Measurements from ENCODE around the gene NPFFR1.

The NPFFR1 gene

GRCh38 chr10:70293169-70293843 lies 9.5 kb upstream of the NPFFR1 start:
- no peaks in the 10 kb centered on the region for H3K27me3 ChIP-seq (ENCODE audit: insufficient read depth, low read length)
- H3K36me3 ChIP-seq (ENCODE audit: insufficient read depth, low read length) = no peaks in the 10 kb centered on the region
- no peaks in the 10 kb centered on the region for H3K4me1 ChIP-seq (ENCODE audit: insufficient read depth, low read length)
- no peak overlapping the region for H3K4me3 ChIP-seq (ENCODE audit: low read length)
- no peaks in the 10 kb centered on the region for H3K9me3 ChIP-seq (ENCODE audit: low read length)
- H2AFZ ChIP-seq (ENCODE audit: low read depth, low read length) = no peak overlapping the region

DNA sequence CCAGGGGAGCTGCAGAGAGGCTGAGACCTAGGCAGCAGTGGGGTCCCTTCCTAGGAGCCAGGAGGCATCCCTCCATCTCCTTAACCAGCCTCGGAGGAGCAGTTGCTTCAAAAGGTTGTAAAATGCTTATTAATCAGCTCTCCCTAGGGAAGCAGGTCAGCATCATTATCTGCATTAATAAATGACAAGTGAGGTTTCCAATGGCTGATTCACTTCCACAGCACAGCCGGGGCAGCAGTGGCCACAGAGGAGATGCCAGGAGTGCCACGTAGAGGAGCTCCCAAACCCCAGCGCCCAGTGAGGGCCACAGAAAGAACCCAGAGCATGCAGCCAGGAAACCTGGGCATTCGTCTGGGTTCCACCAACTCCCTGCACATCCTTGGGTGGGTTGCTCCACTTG lies 8.2 kb upstream of the NPFFR1 start:
- H3K9me3 ChIP-seq (ENCODE audit: low read length) = no peaks in the 10 kb centered on the region
- no peak overlapping the region for H2AFZ ChIP-seq (ENCODE audit: low read depth, low read length)
- no peak overlapping the region for H3K4me3 ChIP-seq (ENCODE audit: low read length)
- no peaks in the 10 kb centered on the region for H3K27me3 ChIP-seq (ENCODE audit: insufficient read depth, low read length)
- no peaks in the 10 kb centered on the region for H3K4me1 ChIP-seq (ENCODE audit: insufficient read depth, low read length)
- no peaks in the 10 kb centered on the region for H3K36me3 ChIP-seq (ENCODE audit: insufficient read depth, low read length)

DNA sequence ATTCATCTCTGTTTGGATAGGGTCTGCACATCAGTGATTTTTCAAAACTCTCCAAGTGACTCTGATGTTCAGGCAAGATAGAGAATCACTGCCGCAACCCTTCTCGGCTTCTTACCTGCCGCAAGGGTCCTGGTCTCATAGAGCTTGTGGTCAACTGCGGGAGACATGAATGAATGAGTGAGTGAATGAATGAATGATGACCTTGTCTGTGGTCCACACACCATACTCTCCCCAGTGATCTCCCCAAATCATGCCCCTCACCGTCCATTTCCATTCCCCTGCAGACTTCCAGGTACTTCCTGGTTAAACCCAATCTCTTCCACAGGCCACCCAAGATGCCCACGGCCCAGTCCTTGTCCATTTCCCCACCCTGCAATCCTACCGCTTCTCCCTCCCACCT lies 5.9 kb upstream of the NPFFR1 start:
- H3K4me3 ChIP-seq (ENCODE audit: low read length) = no peak overlapping the region
- H3K4me1 ChIP-seq (ENCODE audit: insufficient read depth, low read length) = no peaks in the 10 kb centered on the region
- no peaks in the 10 kb centered on the region for H3K27me3 ChIP-seq (ENCODE audit: insufficient read depth, low read length)
- no peaks in the 10 kb centered on the region for H3K36me3 ChIP-seq (ENCODE audit: insufficient read depth, low read length)
- no peak overlapping the region for H2AFZ ChIP-seq (ENCODE audit: low read depth, low read length)
- no peaks in the 10 kb centered on the region for H3K9me3 ChIP-seq (ENCODE audit: low read length)

- Histone ChIP-seq H3K4me1 (ENCODE audit: insufficient read depth, low read length) (peaks cover 6% of the 10 kb centered on the region), H3K27me3 (ENCODE audit: insufficient read depth, low read length) (peaks cover 27% of the 10 kb centered on the region), H3K9me3 (ENCODE audit: low read length) (peaks cover 2% of the 10 kb centered on the region), H3K4me3 (ENCODE audit: low read length) (no peak overlapping the region), H3K36me3 (ENCODE audit: insufficient read depth, low read length) (no peaks in the 10 kb centered on the region), H2AFZ (ENCODE audit: low read depth, low read length) (no peak overlapping the region)
Measured at GRCh38 chr10:70286616-70287015, 2.8 kb upstream of the NPFFR1 start.

- H3K36me3 ChIP-seq (ENCODE audit: insufficient read depth, low read length) = no peaks in the 10 kb centered on the region
- peaks cover 32% of the 10 kb centered on the region for H3K27me3 ChIP-seq (ENCODE audit: insufficient read depth, low read length)
- no peak overlapping the region for H3K4me3 ChIP-seq (ENCODE audit: low read length)
- peaks cover 6% of the 10 kb centered on the region for H3K4me1 ChIP-seq (ENCODE audit: insufficient read depth, low read length)
- peaks cover 2% of the 10 kb centered on the region for H3K9me3 ChIP-seq (ENCODE audit: low read length)
- no peak overlapping the region for H2AFZ ChIP-seq (ENCODE audit: low read depth, low read length)
Measured at GRCh38 chr10:70285476-70285831, 1.6 kb upstream of the NPFFR1 start.

- Histone ChIP-seq H3K9me3 (ENCODE audit: low read length) (peaks cover 2% of the 10 kb centered on the region), H3K27me3 (ENCODE audit: insufficient read depth, low read length) (peaks cover 32% of the 10 kb centered on the region), H3K4me1 (ENCODE audit: insufficient read depth, low read length) (peaks cover 6% of the 10 kb centered on the region), H2AFZ (ENCODE audit: low read depth, low read length) (no peak overlapping the region), H3K36me3 (ENCODE audit: insufficient read depth, low read length) (no peaks in the 10 kb centered on the region), H3K4me3 (ENCODE audit: low read length) (no peak overlapping the region)
Measured at GRCh38 chr10:70284542-70285475, 1.0 kb upstream of the NPFFR1 start.

- Histone ChIP-seq H3K9me3 (ENCODE audit: low read length) (peaks cover 2% of the 10 kb centered on the region), H3K27me3 (ENCODE audit: insufficient read depth, low read length) (peaks cover 32% of the 10 kb centered on the region), H3K4me3 (ENCODE audit: low read length) (no peak overlapping the region), H3K36me3 (ENCODE audit: insufficient read depth, low read length) (no peaks in the 10 kb centered on the region), H2AFZ (ENCODE audit: low read depth, low read length) (no peak overlapping the region), H3K4me1 (ENCODE audit: insufficient read depth, low read length) (peaks cover 6% of the 10 kb centered on the region)
Measured at GRCh38 chr10:70283071-70283444, 746 bp downstream of the NPFFR1 start.

DNA sequence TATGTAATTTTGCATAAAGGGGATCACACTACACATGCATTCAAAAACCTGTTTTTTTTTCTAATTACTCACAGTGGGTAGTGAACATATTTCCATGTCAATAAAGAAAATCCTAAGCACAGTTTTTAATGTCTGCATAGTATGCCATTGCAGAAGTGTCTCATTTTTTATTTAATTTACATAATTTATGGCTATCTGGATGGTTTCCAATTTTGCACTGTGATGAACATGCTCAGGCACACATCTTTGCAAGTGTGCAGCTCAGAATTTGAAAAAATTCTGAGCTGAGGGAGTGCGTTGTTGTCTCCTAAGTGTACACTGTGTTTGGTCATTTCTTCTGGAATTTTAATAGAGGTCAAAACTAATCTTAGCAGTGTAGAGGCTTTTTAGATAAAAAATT lies 2.2 kb downstream of the NPFFR1 start:
- H3K27me3 ChIP-seq (ENCODE audit: insufficient read depth, low read length) = peaks cover 32% of the 10 kb centered on the region
- H3K4me1 ChIP-seq (ENCODE audit: insufficient read depth, low read length) = peaks cover 6% of the 10 kb centered on the region
- H3K36me3 ChIP-seq (ENCODE audit: insufficient read depth, low read length) = no peaks in the 10 kb centered on the region
- H3K9me3 ChIP-seq (ENCODE audit: low read length) = peaks cover 2% of the 10 kb centered on the region
- no peak overlapping the region for H3K4me3 ChIP-seq (ENCODE audit: low read length)
- H2AFZ ChIP-seq (ENCODE audit: low read depth, low read length) = no peak overlapping the region

- Histone ChIP-seq H3K36me3 (ENCODE audit: insufficient read depth, low read length) (no peaks in the 10 kb centered on the region), H2AFZ (ENCODE audit: low read depth, low read length) (no peak overlapping the region), H3K27me3 (ENCODE audit: insufficient read depth, low read length) (peaks cover 32% of the 10 kb centered on the region)
Measured at GRCh38 chr10:70280099-70280498, 3.7 kb downstream of the NPFFR1 start.

DNA sequence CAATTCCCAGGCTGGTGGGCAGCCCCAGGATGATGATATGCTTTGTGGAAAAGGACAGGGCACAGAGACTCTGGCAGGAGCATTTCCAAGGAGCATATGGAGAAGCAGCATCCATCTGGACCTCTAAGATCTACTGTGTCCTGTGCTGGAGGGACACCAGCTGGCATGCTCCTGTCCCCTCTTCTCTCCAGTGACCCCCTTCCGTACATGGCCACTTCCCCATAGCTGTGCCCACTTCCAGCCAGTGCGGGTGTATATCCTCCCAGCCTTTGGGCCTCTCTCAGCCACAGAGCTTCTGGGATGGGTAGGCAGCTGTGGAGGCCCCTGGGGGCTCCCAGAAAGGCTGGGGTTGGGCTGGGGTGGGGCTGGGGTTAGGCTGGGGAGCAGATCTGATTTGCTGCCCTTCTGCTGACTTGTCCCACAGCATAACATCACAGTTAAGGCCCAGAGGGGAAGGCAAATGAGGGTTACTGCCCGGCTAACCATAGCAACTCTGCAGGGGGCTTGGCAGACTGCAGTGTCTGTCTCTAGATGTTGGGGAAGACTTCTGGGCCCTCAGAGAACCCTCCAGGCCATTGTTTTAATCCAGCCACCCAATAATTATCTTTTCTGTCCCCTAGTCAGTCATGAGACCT lies 6.3 kb downstream of the NPFFR1 start:
- no peak overlapping the region for H3K4me3 ChIP-seq (ENCODE audit: low read length)
- H3K4me1 ChIP-seq (ENCODE audit: insufficient read depth, low read length) = no peaks in the 10 kb centered on the region
- no peak overlapping the region for H2AFZ ChIP-seq (ENCODE audit: low read depth, low read length)
- H3K27me3 ChIP-seq (ENCODE audit: insufficient read depth, low read length) = peaks cover 12% of the 10 kb centered on the region
- H3K9me3 ChIP-seq (ENCODE audit: low read length) = peaks cover 6% of the 10 kb centered on the region
- H3K36me3 ChIP-seq (ENCODE audit: insufficient read depth, low read length) = no peaks in the 10 kb centered on the region

More at GRCh38 chr10:70280099-70280498, 3.7 kb downstream of the NPFFR1 start:
- H3K4me1 ChIP-seq (ENCODE audit: insufficient read depth, low read length) = peaks cover 6% of the 10 kb centered on the region
- no peak overlapping the region for H3K4me3 ChIP-seq (ENCODE audit: low read length)
- peaks cover 8% of the 10 kb centered on the region for H3K9me3 ChIP-seq (ENCODE audit: low read length)

DNA sequence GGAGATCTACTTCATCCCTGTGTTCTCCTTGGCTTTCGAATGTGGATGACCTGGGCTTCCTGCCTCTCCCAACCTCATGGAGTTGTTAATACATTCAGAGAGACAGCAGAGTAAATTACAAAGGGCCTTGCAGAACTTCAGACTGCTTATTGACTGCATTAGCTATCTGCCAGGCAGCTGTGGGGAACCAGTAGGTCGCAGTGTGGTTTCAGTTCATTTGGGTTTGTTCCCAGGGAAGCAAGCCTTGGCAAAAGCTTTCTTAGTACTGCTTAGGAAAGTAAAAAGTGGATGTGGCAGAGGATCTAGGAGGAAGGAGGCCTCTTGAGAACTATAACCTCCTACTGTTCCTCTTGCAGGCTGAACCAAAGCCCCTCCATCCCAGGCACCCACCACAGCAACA lies 9.2 kb downstream of the NPFFR1 start:
- Histone ChIP-seq H3K4me3 (ENCODE audit: low read length) (no peak overlapping the region), H2AFZ (ENCODE audit: low read depth, low read length) (no peak overlapping the region), H3K27me3 (ENCODE audit: insufficient read depth, low read length) (no peaks in the 10 kb centered on the region), H3K36me3 (ENCODE audit: insufficient read depth, low read length) (no peaks in the 10 kb centered on the region), H3K4me1 (ENCODE audit: insufficient read depth, low read length) (no peaks in the 10 kb centered on the region), H3K9me3 (ENCODE audit: low read length) (peaks cover 6% of the 10 kb centered on the region)

DNA sequence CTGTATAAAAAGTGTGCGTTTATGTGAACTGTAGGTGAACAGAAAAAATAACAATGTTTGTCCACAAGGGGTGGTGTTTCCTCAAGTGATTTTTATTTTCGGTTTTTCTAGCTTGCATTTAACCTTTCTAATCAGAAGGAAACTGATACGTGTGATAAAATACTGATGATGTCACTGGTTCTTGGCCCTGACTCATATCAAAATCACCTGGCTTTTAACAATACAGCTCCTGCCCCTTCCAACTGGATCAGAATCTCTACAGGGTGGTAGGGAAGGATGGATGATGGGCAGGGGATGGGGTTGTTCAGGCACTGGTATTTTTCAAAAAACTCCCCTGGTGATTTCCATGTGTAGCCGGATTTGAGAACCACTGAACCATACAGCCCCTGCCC lies 10.9 kb downstream of the NPFFR1 start:
- no peaks in the 10 kb centered on the region for H3K36me3 ChIP-seq (ENCODE audit: insufficient read depth, low read length)
- no peak overlapping the region for H2AFZ ChIP-seq (ENCODE audit: low read depth, low read length)
- no peaks in the 10 kb centered on the region for H3K4me1 ChIP-seq (ENCODE audit: insufficient read depth, low read length)
- no peak overlapping the region for H3K4me3 ChIP-seq (ENCODE audit: low read length)
- H3K27me3 ChIP-seq (ENCODE audit: insufficient read depth, low read length) = no peaks in the 10 kb centered on the region
- peaks cover 6% of the 10 kb centered on the region for H3K9me3 ChIP-seq (ENCODE audit: low read length)

Measured in neuron (in vitro differentiated cells).